ENCODE data around the gene EEF1AKMT3.

Gene EEF1AKMT3

DNA sequence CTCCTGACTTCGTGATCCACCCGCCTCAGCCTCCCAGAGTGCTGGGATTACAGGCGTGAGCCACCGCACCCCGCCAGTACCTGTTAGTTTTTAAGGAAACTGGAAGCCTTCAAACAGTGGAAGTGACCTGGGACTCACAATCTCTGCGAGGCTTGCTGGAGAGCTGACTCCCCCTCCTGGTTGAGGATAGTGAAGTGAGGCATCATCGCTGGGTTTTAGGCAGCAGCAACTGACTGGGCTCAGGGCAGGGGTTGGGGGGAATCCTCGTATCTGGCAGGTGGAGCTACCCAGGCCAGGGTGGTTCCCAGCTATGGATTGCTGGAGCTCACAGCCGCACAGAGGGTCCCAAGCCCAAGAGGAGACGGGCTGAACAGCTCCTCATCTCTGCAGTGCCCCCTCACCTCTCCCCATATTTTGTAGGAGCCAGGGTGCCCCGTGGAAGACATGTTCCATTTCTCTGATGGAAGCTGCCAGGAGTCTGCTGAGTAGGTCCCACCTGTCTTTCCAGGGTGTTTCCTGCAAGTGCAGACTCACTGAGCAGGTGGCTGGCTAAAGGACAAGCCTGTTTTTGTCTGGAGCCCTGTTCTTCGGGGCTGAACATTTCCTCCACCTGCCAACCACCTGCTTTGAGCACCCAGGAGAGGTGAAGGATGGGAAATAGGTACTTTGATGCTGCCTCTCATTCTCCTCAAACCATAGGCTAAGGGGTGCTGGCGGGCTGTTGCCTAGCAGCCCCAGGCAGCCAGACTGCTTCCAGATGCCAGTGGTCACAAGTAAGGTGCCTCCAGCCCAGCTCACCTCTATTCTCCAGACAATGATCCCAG lies 43.0 kb downstream of the EEF1AKMT3 start:
- no peak overlapping the region for H3K4me2 ChIP-seq (ENCODE audit: insufficient read depth, low read length)
- no peaks in the 10 kb centered on the region for H3K36me3 ChIP-seq (ENCODE audit: insufficient read depth, low read length)
- no peaks in the 10 kb centered on the region for H3K9me3 ChIP-seq (ENCODE audit: insufficient read depth, low read length, severe bottlenecking)
- no peak overlapping the region for H3K27ac ChIP-seq (ENCODE audit: low read length)
- H3K4me1 ChIP-seq (ENCODE audit: insufficient read depth, low read length): no peaks in the 10 kb centered on the region
- H3K4me3 ChIP-seq (ENCODE audit: low read depth in 1 of 2, low read length in 2 of 2): no peak overlapping the region
- ATAC-seq (ENCODE audit: insufficient read depth, low read depth) (0 out of 3 replicates have a peak, but pooled peaks have one; percentile 30), DNase-seq (no peak)
- H3K27me3 ChIP-seq (ENCODE audit: insufficient read depth, low read length, poor library complexity): no peaks in the 10 kb centered on the region
- no peaks in the 10 kb centered on the region for H3K79me2 ChIP-seq (ENCODE audit: insufficient read depth, low read length)
- TF ChIP-seq, protein P1, sequence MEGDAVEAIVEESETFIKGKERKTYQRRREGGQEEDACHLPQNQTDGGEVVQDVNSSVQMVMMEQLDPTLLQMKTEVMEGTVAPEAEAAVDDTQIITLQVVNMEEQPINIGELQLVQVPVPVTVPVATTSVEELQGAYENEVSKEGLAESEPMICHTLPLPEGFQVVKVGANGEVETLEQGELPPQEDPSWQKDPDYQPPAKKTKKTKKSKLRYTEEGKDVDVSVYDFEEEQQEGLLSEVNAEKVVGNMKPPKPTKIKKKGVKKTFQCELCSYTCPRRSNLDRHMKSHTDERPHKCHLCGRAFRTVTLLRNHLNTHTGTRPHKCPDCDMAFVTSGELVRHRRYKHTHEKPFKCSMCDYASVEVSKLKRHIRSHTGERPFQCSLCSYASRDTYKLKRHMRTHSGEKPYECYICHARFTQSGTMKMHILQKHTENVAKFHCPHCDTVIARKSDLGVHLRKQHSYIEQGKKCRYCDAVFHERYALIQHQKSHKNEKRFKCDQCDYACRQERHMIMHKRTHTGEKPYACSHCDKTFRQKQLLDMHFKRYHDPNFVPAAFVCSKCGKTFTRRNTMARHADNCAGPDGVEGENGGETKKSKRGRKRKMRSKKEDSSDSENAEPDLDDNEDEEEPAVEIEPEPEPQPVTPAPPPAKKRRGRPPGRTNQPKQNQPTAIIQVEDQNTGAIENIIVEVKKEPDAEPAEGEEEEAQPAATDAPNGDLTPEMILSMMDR (IDR thresholded peaks at IDR 0.05; ENCODE audit: borderline replicate concordance, extremely low read depth, low read length, poor library complexity, severe bottlenecking): peak; percentile 22
- no peak for TF ChIP-seq EZH2 (IDR thresholded peaks at IDR 0.05; ENCODE audit: borderline replicate concordance, low read depth, low read length, severe bottlenecking)
- H4K20me1 ChIP-seq (ENCODE audit: insufficient read depth, low read length): no peaks in the 10 kb centered on the region
- no peak overlapping the region for H2AFZ ChIP-seq (ENCODE audit: low read depth, low read length)
- no peak overlapping the region for H3K9ac ChIP-seq (ENCODE audit: low read depth, low read length)

DNA sequence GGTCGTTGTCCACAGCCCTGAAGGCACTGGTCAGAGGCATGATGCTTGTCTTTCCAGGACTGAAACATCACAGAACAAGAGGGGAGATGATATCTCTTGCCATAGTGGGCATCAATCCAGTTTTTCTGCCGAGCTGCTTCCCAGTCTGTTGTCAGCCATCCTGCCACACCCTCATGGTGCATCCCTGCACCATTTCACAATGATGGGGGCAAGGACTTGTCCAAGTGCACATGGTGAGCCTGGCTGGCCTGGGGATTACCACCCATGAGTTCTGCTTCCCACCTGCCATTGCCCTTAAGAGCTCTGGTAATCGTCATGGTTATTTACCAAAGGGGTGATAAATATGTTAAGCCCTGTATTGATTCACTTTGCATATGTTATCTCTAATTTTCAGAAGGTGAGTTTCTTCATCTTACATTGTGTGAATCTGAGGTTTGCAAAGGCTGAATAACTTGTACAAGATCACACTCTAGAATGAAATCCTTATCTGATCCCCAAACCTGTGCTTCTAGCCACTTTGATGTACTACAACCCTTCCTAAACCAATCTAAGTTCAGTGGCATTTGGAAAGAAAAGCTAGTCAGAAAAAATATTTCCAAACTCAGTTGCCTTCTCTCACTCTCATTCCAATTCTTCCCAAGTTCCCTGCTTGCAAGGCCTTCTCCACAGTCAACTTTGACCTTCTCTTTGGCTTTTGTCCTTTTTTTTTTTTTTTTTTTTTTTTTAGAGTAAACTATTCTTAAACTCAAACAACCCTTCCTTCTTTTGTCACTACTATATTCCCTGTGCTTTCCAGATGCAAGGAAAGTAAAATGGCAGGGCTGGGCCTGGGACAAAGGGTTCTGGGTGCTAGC lies 43.8 kb downstream of the EEF1AKMT3 start:
- Histone ChIP-seq H3K36me3 (ENCODE audit: insufficient read depth, low read length) (peaks cover 3% of the 10 kb centered on the region; the same call in 1 of the 2 replicates), H3K27me3 (ENCODE audit: insufficient read depth, low read length, poor library complexity) (no peaks in the 10 kb centered on the region), H3K79me2 (ENCODE audit: insufficient read depth, low read length) (no peaks in the 10 kb centered on the region), H3K4me1 (ENCODE audit: insufficient read depth, low read length) (no peaks in the 10 kb centered on the region), H3K9me3 (ENCODE audit: insufficient read depth, low read length, severe bottlenecking) (no peaks in the 10 kb centered on the region), H3K4me2 (ENCODE audit: insufficient read depth, low read length) (no peak overlapping the region), H3K4me3 (ENCODE audit: low read depth in 1 of 2, low read length in 2 of 2) (no peak overlapping the region), H2AFZ (ENCODE audit: low read depth, low read length) (no peak overlapping the region), H3K27ac (ENCODE audit: low read length) (no peak overlapping the region), H3K9ac (ENCODE audit: low read depth, low read length) (no peak overlapping the region), H4K20me1 (ENCODE audit: insufficient read depth, low read length) (0 out of 2 replicates have a peak, but pooled peaks cover 3% of the 10 kb centered on the region)
- DNase-seq (no peak), ATAC-seq (ENCODE audit: insufficient read depth, low read depth) (no peak)
- TF ChIP-seq, protein P1 (IDR thresholded peaks at IDR 0.05; ENCODE audit: borderline replicate concordance, extremely low read depth, low read length, poor library complexity, severe bottlenecking): no peak
- TF ChIP-seq EZH2 (IDR thresholded peaks at IDR 0.05; ENCODE audit: borderline replicate concordance, low read depth, low read length, severe bottlenecking): no peak

DNA sequence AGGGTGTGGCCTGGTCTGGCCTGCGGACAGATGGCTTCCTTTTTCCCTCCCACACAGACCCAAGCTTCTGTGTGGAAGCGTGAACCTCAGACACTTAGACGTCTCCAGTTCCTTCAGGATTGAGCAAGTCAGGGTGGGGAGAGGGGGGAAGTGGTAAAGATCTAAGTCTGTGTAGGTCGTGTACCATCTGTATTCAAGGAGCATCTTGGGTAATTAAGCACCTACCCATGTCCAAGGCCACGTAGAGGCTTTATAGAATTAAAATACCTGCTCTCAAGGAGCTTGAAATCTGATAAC lies 44.4 kb downstream of the EEF1AKMT3 start:
- H3K4me3 ChIP-seq (ENCODE audit: low read depth in 1 of 2, low read length in 2 of 2): no peak overlapping the region
- ATAC-seq (ENCODE audit: insufficient read depth, low read depth) (no peak), DNase-seq (no peak)
- 0 out of 2 replicates have a peak, but pooled peaks cover 3% of the 10 kb centered on the region for H4K20me1 ChIP-seq (ENCODE audit: insufficient read depth, low read length)
- H3K9ac ChIP-seq (ENCODE audit: low read depth, low read length): no peak overlapping the region
- no peaks in the 10 kb centered on the region for H3K79me2 ChIP-seq (ENCODE audit: insufficient read depth, low read length)
- no peak overlapping the region for H3K27ac ChIP-seq (ENCODE audit: low read length)
- H3K27me3 ChIP-seq (ENCODE audit: insufficient read depth, low read length, poor library complexity): no peaks in the 10 kb centered on the region
- H3K4me1 ChIP-seq (ENCODE audit: insufficient read depth, low read length): no peaks in the 10 kb centered on the region
- TF ChIP-seq, protein P1 (IDR thresholded peaks at IDR 0.05; ENCODE audit: borderline replicate concordance, extremely low read depth, low read length, poor library complexity, severe bottlenecking): no peak
- no peak for TF ChIP-seq EZH2 (IDR thresholded peaks at IDR 0.05; ENCODE audit: borderline replicate concordance, low read depth, low read length, severe bottlenecking)
- peaks cover 8% of the 10 kb centered on the region for H3K36me3 ChIP-seq (ENCODE audit: insufficient read depth, low read length)
- no peak overlapping the region for H3K4me2 ChIP-seq (ENCODE audit: insufficient read depth, low read length)
- no peak overlapping the region for H2AFZ ChIP-seq (ENCODE audit: low read depth, low read length)
- no peaks in the 10 kb centered on the region for H3K9me3 ChIP-seq (ENCODE audit: insufficient read depth, low read length, severe bottlenecking)

Measured in DND-41 (cell line).